Tongue (tissue), 2 donors: ENCODE measurements around the gene CDKAL1. TPM values are rescaled to one million over a fixed set of nuclear protein-coding genes. Genes with fewer than 3 reads are reported as not detected.
"Not testable (repeated sequence)": the region's sequence is repeated elsewhere in the genome, so short reads cannot be mapped to it uniquely, and the experiment has no call there.

Experiments used
- DNase-seq: peaks from one replicate; pipeline ENCODE4 v3.0.0-alpha.2; 2015
- total RNA-seq: library from RNA; depleted of rRNA; stranded (reverse); fragments of >200 nt; gene quantifications from one replicate; pipeline ENCODE4 v1.2.3, GENCODE V29; 2014

Gene CDKAL1
- total RNA-seq, 1 donor from 2014 or later: 36.5 TPM

GRCh38 chr6:20599302-20600051 lies 65.2 kb downstream of the CDKAL1 start:
- DNase-seq: no peak

- DNase-seq: no peak
These were observed 66.6 kb downstream of the CDKAL1 start for GRCh38 chr6:20600831-20601230.

GRCh38 chr6:20604159-20604558 lies 69.9 kb downstream of the CDKAL1 start:
- DNase-seq: no peak

- DNase-seq: no peak
These were observed 70.8 kb downstream of the CDKAL1 start for GRCh38 chr6:20605061-20605460.

GRCh38 chr6:20605581-20605980 lies 71.3 kb downstream of the CDKAL1 start:
- no peak for DNase-seq

GRCh38 chr6:20606831-20607230 lies 72.6 kb downstream of the CDKAL1 start:
- DNase-seq: no peak

- no peak for DNase-seq
These were observed 74.1 kb downstream of the CDKAL1 start for GRCh38 chr6:20608356-20608755.

GRCh38 chr6:20608905-20609304 lies 74.6 kb downstream of the CDKAL1 start:
- DNase-seq: no peak

GRCh38 chr6:20609924-20610323 lies 75.7 kb downstream of the CDKAL1 start:
- not testable (repeated sequence) for DNase-seq

GRCh38 chr6:20610636-20611370 lies 76.5 kb downstream of the CDKAL1 start:
- DNase-seq: no peak

GRCh38 chr6:20617537-20617936 lies 83.3 kb downstream of the CDKAL1 start:
- DNase-seq: not testable (repeated sequence)

- DNase-seq: no peak
These were observed 85.8 kb downstream of the CDKAL1 start for GRCh38 chr6:20620043-20620442.

GRCh38 chr6:20623761-20624160 lies 89.5 kb downstream of the CDKAL1 start:
- no peak for DNase-seq

- DNase-seq: no peak
These were observed 91.9 kb downstream of the CDKAL1 start for GRCh38 chr6:20626165-20626564.

GRCh38 chr6:20629509-20629908 lies 95.3 kb downstream of the CDKAL1 start:
- no peak for DNase-seq

GRCh38 chr6:20630136-20630535 lies 95.9 kb downstream of the CDKAL1 start:
- DNase-seq: no peak

- no peak for DNase-seq
These were observed 96.6 kb downstream of the CDKAL1 start for GRCh38 chr6:20630617-20631548.

- no peak for DNase-seq
These were observed 97.3 kb downstream of the CDKAL1 start for GRCh38 chr6:20631549-20631924.

- DNase-seq: no peak
These were observed 98.4 kb downstream of the CDKAL1 start for GRCh38 chr6:20632696-20633095.

GRCh38 chr6:20633566-20634340 lies 99.5 kb downstream of the CDKAL1 start:
- no peak for DNase-seq

- DNase-seq: no peak
These were observed 104.9 kb downstream of the CDKAL1 start for GRCh38 chr6:20639161-20639560.

- DNase-seq: no peak
These were observed 105.9 kb downstream of the CDKAL1 start for GRCh38 chr6:20640181-20640580.
